GM12874 (cell line): Measurements from ENCODE around the gene ALG12.

ENCODE experiments used
- CTCF ChIP-seq: IDR thresholded peaks from 2 replicates; pipeline ENCODE4 v1.5.1; 2011; ENCODE audit warnings: low read depth, mild to moderate bottlenecking, control low read depth, low read length, moderate library complexity; ENCODE audit not compliant: insufficient read depth

The ALG12 gene

GRCh38 chr22:49913446-49913845, 4.8 kb downstream of the ALG12 start:
- TF ChIP-seq CTCF = no peak

DNA sequence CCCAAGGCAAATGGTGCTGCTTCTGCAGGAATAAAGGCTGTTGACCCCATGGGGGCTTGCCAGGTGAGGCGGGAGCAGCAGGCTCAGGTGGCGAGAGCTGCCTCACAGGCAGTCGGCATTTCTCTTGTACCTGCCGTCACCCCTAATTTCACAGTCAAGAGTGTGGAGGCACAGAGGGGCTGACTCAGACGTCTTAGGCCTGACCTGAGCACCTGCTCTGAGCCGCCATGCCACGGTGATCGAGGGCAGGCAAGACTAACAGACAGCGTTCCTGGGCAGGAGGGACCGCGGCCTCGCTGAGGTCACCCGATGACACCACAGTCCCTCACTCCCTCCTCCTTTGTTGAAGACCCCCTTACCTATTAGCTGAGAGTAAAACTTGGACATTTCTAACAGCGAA, 5.2 kb downstream of the ALG12 start:
- no peak for TF ChIP-seq CTCF

- no peak for TF ChIP-seq CTCF
Observed at GRCh38 chr22:49911881-49912625, 6.2 kb downstream of the ALG12 start.

- TF ChIP-seq CTCF = no peak
Observed at GRCh38 chr22:49910229-49911155, 7.7 kb downstream of the ALG12 start.

- TF ChIP-seq CTCF = no peak
Observed at GRCh38 chr22:49909476-49910205, 8.6 kb downstream of the ALG12 start.

DNA sequence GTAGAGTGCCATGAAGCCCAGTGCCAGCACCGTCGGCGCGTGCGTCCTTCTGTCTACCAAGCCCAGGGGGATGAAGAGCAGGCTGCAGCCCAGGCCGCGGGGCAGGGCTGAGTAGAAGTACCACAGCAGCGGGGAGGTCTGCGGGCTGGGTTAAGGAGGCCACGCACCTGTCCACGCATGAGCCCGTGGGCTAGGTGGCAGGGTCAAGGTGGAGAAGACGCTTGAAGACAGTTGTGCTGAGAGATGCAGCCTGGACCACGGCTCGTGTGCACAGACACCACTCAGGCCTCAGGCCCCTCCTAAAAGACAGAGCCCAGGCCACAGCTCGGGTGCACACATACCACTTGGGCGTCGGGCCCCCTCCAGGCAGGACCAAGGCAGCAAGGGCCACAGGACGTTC, 10.4 kb downstream of the ALG12 start:
- TF ChIP-seq CTCF = no peak

GRCh38 chr22:49906799-49907290, 11.4 kb downstream of the ALG12 start:
- no peak for TF ChIP-seq CTCF
